ENCODE results near the gene INHBB. TPM values are rescaled to one million over a fixed set of nuclear protein-coding genes. Genes with fewer than 3 reads are reported as not detected.

The INHBB gene
- total RNA-seq, 2 donors from 2014 or later = 35.9 to 83.7 TPM

- no peaks in the 10 kb centered on the region for H3K4me1 ChIP-seq (replicated peaks)
- whole genome bisulfite sequencing = 100% methylated on average over 7 of the region's 7 CpGs
- no peak overlapping the region for H3K4me3 ChIP-seq
- TF ChIP-seq CTCF (IDR thresholded peaks at IDR 0.05) (no peak), POLR2AphosphoS5 (IDR thresholded peaks at IDR 0.05) (no peak), POLR2A (IDR thresholded peaks at IDR 0.05) (no peak)
- H3K27me3 ChIP-seq (replicated peaks; ENCODE audit: insufficient read depth) = no peaks in the 10 kb centered on the region
- H3K9me3 ChIP-seq = no peaks in the 10 kb centered on the region
- no peaks in the 10 kb centered on the region for H3K36me3 ChIP-seq
- no peak for DNase-seq (ENCODE audit: low spot score)
- H3K27ac ChIP-seq = no peak overlapping the region
- intact Hi-C loops (cut with DNase I) = no loop called here
Measured at GRCh38 chr2:120322329-120322728, 23.6 kb upstream of the INHBB start.

GRCh38 chr2:120323214-120323613 lies 22.7 kb upstream of the INHBB start:
- DNase-seq (ENCODE audit: low spot score) = no peak
- WGBS = 67% methylated on average over 10 of the region's 10 CpGs
- intact Hi-C loops (cut with DNase I) = no loop called here
- H3K4me3 ChIP-seq = no peak overlapping the region
- H3K36me3 ChIP-seq = no peaks in the 10 kb centered on the region
- TF ChIP-seq POLR2A (IDR thresholded peaks at IDR 0.05) (no peak), POLR2AphosphoS5 (IDR thresholded peaks at IDR 0.05) (no peak), CTCF (IDR thresholded peaks at IDR 0.05) (no peak)
- H3K4me1 ChIP-seq (replicated peaks) = no peaks in the 10 kb centered on the region
- no peaks in the 10 kb centered on the region for H3K9me3 ChIP-seq
- H3K27ac ChIP-seq = no peak overlapping the region
- no peaks in the 10 kb centered on the region for H3K27me3 ChIP-seq (replicated peaks; ENCODE audit: insufficient read depth)

- no peaks in the 10 kb centered on the region for H3K36me3 ChIP-seq
- no peaks in the 10 kb centered on the region for H3K27me3 ChIP-seq (replicated peaks; ENCODE audit: insufficient read depth)
- no peaks in the 10 kb centered on the region for H3K4me1 ChIP-seq (replicated peaks)
- no peak for TF ChIP-seq POLR2A (IDR thresholded peaks at IDR 0.05)
- no peak for TF ChIP-seq CTCF (IDR thresholded peaks at IDR 0.05)
- TF ChIP-seq POLR2AphosphoS5 (IDR thresholded peaks at IDR 0.05) = no peak
- intact Hi-C loops (cut with DNase I) = no loop called here
- no peaks in the 10 kb centered on the region for H3K9me3 ChIP-seq
- WGBS = 89% methylated on average over 9 of the region's 10 CpGs
- DNase-seq (ENCODE audit: low spot score) = no peak
- H3K27ac ChIP-seq = no peak overlapping the region
- no peak overlapping the region for H3K4me3 ChIP-seq
Measured at GRCh38 chr2:120323807-120324399, 22.0 kb upstream of the INHBB start.

GRCh38 chr2:120324933-120325332 lies 21.0 kb upstream of the INHBB start:
- no peak overlapping the region for H3K27ac ChIP-seq
- H3K4me3 ChIP-seq = no peak overlapping the region
- H3K9me3 ChIP-seq = no peaks in the 10 kb centered on the region
- H3K4me1 ChIP-seq (replicated peaks) = no peaks in the 10 kb centered on the region
- TF ChIP-seq POLR2A (IDR thresholded peaks at IDR 0.05) = no peak
- TF ChIP-seq CTCF (IDR thresholded peaks at IDR 0.05) = no peak
- TF ChIP-seq POLR2AphosphoS5 (IDR thresholded peaks at IDR 0.05) = no peak
- no peak for DNase-seq (ENCODE audit: low spot score)
- no peaks in the 10 kb centered on the region for H3K27me3 ChIP-seq (replicated peaks; ENCODE audit: insufficient read depth)
- H3K36me3 ChIP-seq = no peaks in the 10 kb centered on the region
- 91% methylated on average over 7 of the region's 7 CpGs for WGBS
- intact Hi-C loops (cut with DNase I) = no loop called here

- no peak overlapping the region for H3K4me3 ChIP-seq
- no peak for DNase-seq (ENCODE audit: low spot score)
- no peak for TF ChIP-seq CTCF (IDR thresholded peaks at IDR 0.05)
- TF ChIP-seq POLR2AphosphoS5 (IDR thresholded peaks at IDR 0.05) = no peak
- TF ChIP-seq POLR2A (IDR thresholded peaks at IDR 0.05) = no peak
- no peaks in the 10 kb centered on the region for H3K27me3 ChIP-seq (replicated peaks; ENCODE audit: insufficient read depth)
- H3K36me3 ChIP-seq = no peaks in the 10 kb centered on the region
- 79% methylated on average over 9 of the region's 9 CpGs for WGBS
- no peak overlapping the region for H3K27ac ChIP-seq
- intact Hi-C loops (cut with DNase I) = no loop called here
- no peaks in the 10 kb centered on the region for H3K4me1 ChIP-seq (replicated peaks)
- no peaks in the 10 kb centered on the region for H3K9me3 ChIP-seq
Measured at GRCh38 chr2:120326066-120326465, 19.9 kb upstream of the INHBB start.

All from prostate gland (tissue), 2 donors.